ENCODE data around the gene TSKU. TPM values are rescaled to one million over a fixed set of nuclear protein-coding genes. Genes with fewer than 3 reads are reported as not detected.
"Not testable (repeated sequence)": the region's sequence is repeated elsewhere in the genome, so short reads cannot be mapped to it uniquely, and the experiment has no call there.

The TSKU gene
- polyA plus RNA-seq, 3 donors, result not detected

DNA sequence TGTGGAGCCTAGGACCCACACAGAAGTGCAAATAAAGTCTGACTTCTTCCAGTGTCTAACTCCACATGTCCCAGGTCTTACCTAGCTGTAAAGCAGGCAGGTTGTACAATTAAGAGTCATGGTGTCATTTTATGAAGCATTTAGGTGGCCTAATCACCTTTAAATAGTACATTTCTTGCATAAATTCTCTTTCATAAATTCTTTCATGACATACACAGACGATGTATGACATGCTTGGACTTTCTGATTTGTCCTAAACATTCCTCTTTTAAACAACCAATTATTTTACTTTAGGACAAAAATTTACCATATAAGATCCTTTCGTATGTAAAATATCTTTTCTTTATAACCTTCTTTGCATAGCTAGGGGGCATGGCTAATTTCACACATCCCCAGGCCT, 31.3 kb downstream of the TSKU start:
- Histone ChIP-seq H4K20me1 (ENCODE audit: insufficient read depth, low read length) (no peaks in the 10 kb centered on the region), H3K9ac (ENCODE audit: insufficient read depth, low read length, poor library complexity, severe bottlenecking) (no peak overlapping the region), H3K27ac (ENCODE audit: low read depth in 1 of 2, low read length in 2 of 2) (no peak overlapping the region), H3K36me3 (replicated peaks in 1 of 2; ENCODE audit: control insufficient read depth in 1 of 2, insufficient read depth in 2 of 2, low read length in 2 of 2) (no peaks in the 10 kb centered on the region), H3K9me3 (replicated peaks in 1 of 2; ENCODE audit: control insufficient read depth in 1 of 2, insufficient read depth in 1 of 2, low read length in 2 of 2) (peaks cover 27 to 37% of the 10 kb centered on the region in 2 donors), H3K79me2 (ENCODE audit: insufficient read depth, low read length) (no peaks in the 10 kb centered on the region), H3K27me3 (ENCODE audit: control insufficient read depth in 2 of 2, insufficient read depth in 2 of 2, low read length in 2 of 2) (no peaks in the 10 kb centered on the region), H2AFZ (ENCODE audit: insufficient read depth, low read depth, low read length, poor library complexity, severe bottlenecking) (no peak overlapping the region), H3K4me2 (replicated peaks; ENCODE audit: extremely low read depth, low read length, poor library complexity, severe bottlenecking) (no peak overlapping the region), H3K4me3 (replicated peaks in 1 of 3; ENCODE audit: low read depth in 2 of 3, low read length in 3 of 3) (no peak overlapping the region), H3K4me1 (ENCODE audit: control insufficient read depth in 1 of 2, insufficient read depth in 2 of 2, low read length in 2 of 2) (peaks cover 3 to 6% of the 10 kb centered on the region in 2 donors)
- peaks cover 18 to 33% (median 29%) of the 10 kb centered on the region in 7 donors for H3K9me3 Mint-ChIP-seq
- H3K36me3 Mint-ChIP-seq, result peaks cover 0 to 4% of the 10 kb centered on the region in 2 donors
- no peak overlapping the region for H3K4me3 Mint-ChIP-seq
- peaks cover 5% of the 10 kb centered on the region for H3K4me1 Mint-ChIP-seq
- no peak overlapping the region for H3K27ac Mint-ChIP-seq
- H3K27me3 Mint-ChIP-seq (ENCODE audit: low read depth in 3 of 3), result peaks cover 0 to 7% (median 0%) of the 10 kb centered on the region in 3 donors
- no peak for DNase-seq
- intact Hi-C loops (cut with micrococcal nuclease), result loop anchor here in 1 of 2 donors (10.0 kb wide), 1 partner anchor 50 kb away; the partner anchor contains the start of gene ACER3
- TF ChIP-seq, protein P1, sequence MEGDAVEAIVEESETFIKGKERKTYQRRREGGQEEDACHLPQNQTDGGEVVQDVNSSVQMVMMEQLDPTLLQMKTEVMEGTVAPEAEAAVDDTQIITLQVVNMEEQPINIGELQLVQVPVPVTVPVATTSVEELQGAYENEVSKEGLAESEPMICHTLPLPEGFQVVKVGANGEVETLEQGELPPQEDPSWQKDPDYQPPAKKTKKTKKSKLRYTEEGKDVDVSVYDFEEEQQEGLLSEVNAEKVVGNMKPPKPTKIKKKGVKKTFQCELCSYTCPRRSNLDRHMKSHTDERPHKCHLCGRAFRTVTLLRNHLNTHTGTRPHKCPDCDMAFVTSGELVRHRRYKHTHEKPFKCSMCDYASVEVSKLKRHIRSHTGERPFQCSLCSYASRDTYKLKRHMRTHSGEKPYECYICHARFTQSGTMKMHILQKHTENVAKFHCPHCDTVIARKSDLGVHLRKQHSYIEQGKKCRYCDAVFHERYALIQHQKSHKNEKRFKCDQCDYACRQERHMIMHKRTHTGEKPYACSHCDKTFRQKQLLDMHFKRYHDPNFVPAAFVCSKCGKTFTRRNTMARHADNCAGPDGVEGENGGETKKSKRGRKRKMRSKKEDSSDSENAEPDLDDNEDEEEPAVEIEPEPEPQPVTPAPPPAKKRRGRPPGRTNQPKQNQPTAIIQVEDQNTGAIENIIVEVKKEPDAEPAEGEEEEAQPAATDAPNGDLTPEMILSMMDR (IDR thresholded peaks at IDR 0.05), result no peak
- WGBS (ENCODE audit: insufficient coverage), result 93% methylated on average over 2 of the region's 2 CpGs

DNA sequence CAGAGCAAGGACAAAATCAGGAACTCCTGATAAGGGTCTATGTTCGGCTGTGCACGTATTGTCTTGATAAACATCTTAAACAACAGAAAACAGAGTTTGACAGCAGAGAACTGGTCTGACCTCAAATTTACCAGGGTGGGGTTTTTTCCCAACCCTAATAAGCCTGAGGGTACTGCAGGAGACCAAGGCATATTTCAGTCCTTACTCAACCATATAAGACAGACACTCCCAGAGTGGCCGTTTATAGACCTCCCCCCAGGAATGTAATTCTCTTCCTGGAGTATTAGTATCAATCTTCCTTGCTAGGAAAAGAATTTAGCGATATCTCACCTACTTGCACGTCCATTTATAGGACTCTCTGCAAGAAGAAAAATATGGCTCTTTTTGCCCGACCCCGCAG, 32.5 kb downstream of the TSKU start:
- Histone ChIP-seq H3K4me1 (ENCODE audit: control insufficient read depth in 1 of 2, insufficient read depth in 2 of 2, low read length in 2 of 2) (peaks cover 11 to 14% of the 10 kb centered on the region in 2 donors), H3K9me3 (replicated peaks in 1 of 2; ENCODE audit: control insufficient read depth in 1 of 2, insufficient read depth in 1 of 2, low read length in 2 of 2) (peaks cover 27 to 37% of the 10 kb centered on the region in 2 donors)
- not testable (repeated sequence) for H3K27me3 ChIP-seq (ENCODE audit: control insufficient read depth in 2 of 2, insufficient read depth in 2 of 2, low read length in 2 of 2); H3K36me3 Mint-ChIP-seq; H3K4me2 ChIP-seq (replicated peaks; ENCODE audit: extremely low read depth, low read length, poor library complexity, severe bottlenecking); H3K27me3 Mint-ChIP-seq (ENCODE audit: low read depth in 3 of 3); H3K4me3 ChIP-seq (replicated peaks in 1 of 3; ENCODE audit: low read depth in 2 of 3, low read length in 3 of 3); H3K4me3 Mint-ChIP-seq; H3K9ac ChIP-seq (ENCODE audit: insufficient read depth, low read length, poor library complexity, severe bottlenecking); DNase-seq; H4K20me1 ChIP-seq (ENCODE audit: insufficient read depth, low read length); H3K27ac Mint-ChIP-seq; H2AFZ ChIP-seq (ENCODE audit: insufficient read depth, low read depth, low read length, poor library complexity, severe bottlenecking); H3K79me2 ChIP-seq (ENCODE audit: insufficient read depth, low read length); H3K27ac ChIP-seq (ENCODE audit: low read depth in 1 of 2, low read length in 2 of 2); H3K36me3 ChIP-seq (replicated peaks in 1 of 2; ENCODE audit: control insufficient read depth in 1 of 2, insufficient read depth in 2 of 2, low read length in 2 of 2)
- 96% methylated on average over 4 of the region's 7 CpGs for WGBS (ENCODE audit: insufficient coverage)
- peaks cover 13% of the 10 kb centered on the region for H3K4me1 Mint-ChIP-seq
- intact Hi-C loops (cut with micrococcal nuclease), result loop anchor here in 1 of 2 donors (10.0 kb wide), 1 partner anchor 49 kb away; the partner anchor contains the start of gene ACER3
- peaks cover 18 to 37% (median 30%) of the 10 kb centered on the region in 7 donors for H3K9me3 Mint-ChIP-seq

Measured in CD14-positive monocyte (primary cell).